Measurements from ENCODE around the gene TANGO6.

DNA sequence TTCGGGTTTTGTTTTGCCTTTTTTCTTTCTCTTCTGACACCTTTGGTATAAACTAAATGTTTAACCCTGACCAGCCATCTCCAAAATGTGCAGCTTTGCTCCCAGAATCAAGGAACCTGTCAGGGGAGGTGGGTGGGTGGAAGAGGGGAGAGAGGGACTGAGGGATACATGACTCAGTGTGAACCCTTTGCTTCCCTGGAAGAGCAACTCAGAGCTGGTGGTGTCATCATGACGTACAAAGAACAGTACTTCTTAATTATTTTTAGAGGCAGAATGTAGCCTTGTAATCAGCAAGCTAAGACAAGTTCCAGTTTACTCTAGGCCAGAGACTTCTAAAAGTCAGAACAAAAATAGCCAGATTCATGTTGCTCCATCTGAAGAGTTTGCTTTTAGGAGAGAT, 142.5 kb downstream of the TANGO6 start:
- TF ChIP-seq, protein P1, sequence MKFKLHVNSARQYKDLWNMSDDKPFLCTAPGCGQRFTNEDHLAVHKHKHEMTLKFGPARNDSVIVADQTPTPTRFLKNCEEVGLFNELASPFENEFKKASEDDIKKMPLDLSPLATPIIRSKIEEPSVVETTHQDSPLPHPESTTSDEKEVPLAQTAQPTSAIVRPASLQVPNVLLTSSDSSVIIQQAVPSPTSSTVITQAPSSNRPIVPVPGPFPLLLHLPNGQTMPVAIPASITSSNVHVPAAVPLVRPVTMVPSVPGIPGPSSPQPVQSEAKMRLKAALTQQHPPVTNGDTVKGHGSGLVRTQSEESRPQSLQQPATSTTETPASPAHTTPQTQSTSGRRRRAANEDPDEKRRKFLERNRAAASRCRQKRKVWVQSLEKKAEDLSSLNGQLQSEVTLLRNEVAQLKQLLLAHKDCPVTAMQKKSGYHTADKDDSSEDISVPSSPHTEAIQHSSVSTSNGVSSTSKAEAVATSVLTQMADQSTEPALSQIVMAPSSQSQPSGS (IDR thresholded peaks at IDR 0.05; ENCODE audit: low read length), result no peak
- TF ChIP-seq HDAC6 (IDR thresholded peaks at IDR 0.05; ENCODE audit: low read depth, low read length), result no peak
- TF ChIP-seq NRF1 (IDR thresholded peaks at IDR 0.05; ENCODE audit: low read depth, low read length), result no peak
- no peak for TF ChIP-seq EP300 (IDR thresholded peaks at IDR 0.05; ENCODE audit: borderline replicate concordance in 1 of 2, low read depth in 2 of 2, low read length in 2 of 2)
